ENCODE data around the gene C2orf68. TPM values are rescaled to one million over a fixed set of nuclear protein-coding genes. Genes with fewer than 3 reads are reported as not detected.
"Not testable (repeated sequence)": the region's sequence is repeated elsewhere in the genome, so short reads cannot be mapped to it uniquely, and the experiment has no call there.

Gene C2orf68
- total and polyA plus RNA-seq, 12 donors, result 14.2 to 47.0 (median 33.7) TPM

DNA sequence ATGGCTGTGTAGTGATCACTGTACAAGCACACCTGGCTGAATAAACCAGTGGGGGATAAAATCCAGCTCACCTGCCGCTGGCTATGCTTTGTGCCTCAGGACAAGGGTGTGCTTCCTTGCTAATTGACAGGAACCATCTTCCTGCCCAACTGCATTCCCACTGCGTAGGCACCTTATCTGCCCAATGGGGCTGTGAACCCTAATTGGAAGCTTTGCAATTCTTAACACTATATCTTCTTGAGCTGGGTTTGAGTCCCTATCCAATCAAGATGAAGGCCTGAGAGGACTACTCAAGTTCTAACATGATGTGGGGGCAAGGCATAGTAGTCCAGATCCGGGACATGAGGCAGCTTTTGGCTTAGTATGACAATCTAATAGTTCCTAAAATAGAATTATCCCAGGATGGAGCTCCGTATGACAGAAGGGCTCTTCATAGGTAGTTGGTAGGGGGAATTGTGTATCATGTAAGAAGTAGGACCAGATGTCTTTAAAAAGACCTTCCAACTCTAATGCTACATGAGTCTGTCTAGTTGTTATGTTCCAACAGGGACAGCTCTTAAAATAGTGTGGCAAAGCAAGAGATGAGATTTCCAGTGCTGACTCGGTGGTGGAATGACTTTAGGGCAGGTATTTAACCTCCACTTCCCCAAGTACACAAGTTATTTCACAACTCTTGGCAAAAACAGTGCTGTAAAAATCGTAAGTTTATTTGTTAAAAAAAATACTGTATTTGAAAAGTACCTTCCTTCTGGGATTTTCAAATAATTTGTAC is 7.1 kb downstream of the C2orf68 start:
- Histone ChIP-seq H3K9me3 (no peaks in the 10 kb centered on the region), H3K36me3 (peaks cover 0 to 50% (median 4%) of the 10 kb centered on the region in 9 donors), H3K4me3 (peak overlapping the region in 4 of 10 donors; percentile 3 to 77 (median 44)), H3K4me1 (peaks cover 6 to 79% (median 58%) of the 10 kb centered on the region in 9 donors), H3K27me3 (no peaks in the 10 kb centered on the region), H3K27ac (peak overlapping the region in 9 of 10 donors; percentile 3 to 94 (median 86))
- intact Hi-C loops (cut with DNase I), result loop anchor here in 4 of 10 donors (5.0 kb wide), 1 partner anchor 42 kb away; the partner anchor contains the start of gene GGCX (in 4 of the 4)
- DNase-seq (no peak), ATAC-seq (peak in 2 of 8 donors; percentile 2 to 10)
- TF ChIP-seq, protein P1, sequence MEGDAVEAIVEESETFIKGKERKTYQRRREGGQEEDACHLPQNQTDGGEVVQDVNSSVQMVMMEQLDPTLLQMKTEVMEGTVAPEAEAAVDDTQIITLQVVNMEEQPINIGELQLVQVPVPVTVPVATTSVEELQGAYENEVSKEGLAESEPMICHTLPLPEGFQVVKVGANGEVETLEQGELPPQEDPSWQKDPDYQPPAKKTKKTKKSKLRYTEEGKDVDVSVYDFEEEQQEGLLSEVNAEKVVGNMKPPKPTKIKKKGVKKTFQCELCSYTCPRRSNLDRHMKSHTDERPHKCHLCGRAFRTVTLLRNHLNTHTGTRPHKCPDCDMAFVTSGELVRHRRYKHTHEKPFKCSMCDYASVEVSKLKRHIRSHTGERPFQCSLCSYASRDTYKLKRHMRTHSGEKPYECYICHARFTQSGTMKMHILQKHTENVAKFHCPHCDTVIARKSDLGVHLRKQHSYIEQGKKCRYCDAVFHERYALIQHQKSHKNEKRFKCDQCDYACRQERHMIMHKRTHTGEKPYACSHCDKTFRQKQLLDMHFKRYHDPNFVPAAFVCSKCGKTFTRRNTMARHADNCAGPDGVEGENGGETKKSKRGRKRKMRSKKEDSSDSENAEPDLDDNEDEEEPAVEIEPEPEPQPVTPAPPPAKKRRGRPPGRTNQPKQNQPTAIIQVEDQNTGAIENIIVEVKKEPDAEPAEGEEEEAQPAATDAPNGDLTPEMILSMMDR (IDR thresholded peaks at IDR 0.05), result no peak
- WGBS, 2 donors, result 45 to 46% methylated on average over 6 of the region's 6 CpGs

DNA sequence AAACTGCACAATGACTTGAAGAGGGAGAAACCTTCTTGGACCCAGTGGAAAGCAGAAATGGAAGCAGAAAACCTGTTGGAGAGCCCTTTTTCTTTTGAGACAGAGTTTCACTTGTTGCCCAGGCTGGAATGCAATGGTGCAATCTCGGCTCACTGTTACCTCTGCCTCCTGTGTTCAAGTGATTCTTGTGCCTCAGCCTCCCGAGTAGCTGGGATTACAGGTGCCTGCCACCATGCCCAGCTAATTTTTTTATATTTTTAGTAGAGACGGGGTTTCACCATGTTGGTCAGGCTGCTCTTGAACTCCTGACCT is 7.8 kb downstream of the C2orf68 start:
- ATAC-seq, H3K9me3 ChIP-seq, DNase-seq, H3K27me3 ChIP-seq: not testable (repeated sequence)
- Histone ChIP-seq H3K4me1 (peaks cover 6 to 72% (median 56%) of the 10 kb centered on the region in 9 donors), H3K27ac (peak overlapping the region in 8 of 10 donors; percentile 3 to 94 (median 86)), H3K36me3 (peaks cover 0 to 51% (median 4%) of the 10 kb centered on the region in 9 donors), H3K4me3 (peak overlapping the region in 6 of 10 donors; percentile 12 to 92 (median 72))
- intact Hi-C loops (cut with DNase I), result loop anchor here in 4 of 10 donors (5.0 kb wide), 1 partner anchor 42 kb away; the partner anchor contains the start of gene GGCX (in 4 of the 4)
- WGBS, 2 donors, result 87 to 91% methylated on average over 3 of the region's 3 CpGs

DNA sequence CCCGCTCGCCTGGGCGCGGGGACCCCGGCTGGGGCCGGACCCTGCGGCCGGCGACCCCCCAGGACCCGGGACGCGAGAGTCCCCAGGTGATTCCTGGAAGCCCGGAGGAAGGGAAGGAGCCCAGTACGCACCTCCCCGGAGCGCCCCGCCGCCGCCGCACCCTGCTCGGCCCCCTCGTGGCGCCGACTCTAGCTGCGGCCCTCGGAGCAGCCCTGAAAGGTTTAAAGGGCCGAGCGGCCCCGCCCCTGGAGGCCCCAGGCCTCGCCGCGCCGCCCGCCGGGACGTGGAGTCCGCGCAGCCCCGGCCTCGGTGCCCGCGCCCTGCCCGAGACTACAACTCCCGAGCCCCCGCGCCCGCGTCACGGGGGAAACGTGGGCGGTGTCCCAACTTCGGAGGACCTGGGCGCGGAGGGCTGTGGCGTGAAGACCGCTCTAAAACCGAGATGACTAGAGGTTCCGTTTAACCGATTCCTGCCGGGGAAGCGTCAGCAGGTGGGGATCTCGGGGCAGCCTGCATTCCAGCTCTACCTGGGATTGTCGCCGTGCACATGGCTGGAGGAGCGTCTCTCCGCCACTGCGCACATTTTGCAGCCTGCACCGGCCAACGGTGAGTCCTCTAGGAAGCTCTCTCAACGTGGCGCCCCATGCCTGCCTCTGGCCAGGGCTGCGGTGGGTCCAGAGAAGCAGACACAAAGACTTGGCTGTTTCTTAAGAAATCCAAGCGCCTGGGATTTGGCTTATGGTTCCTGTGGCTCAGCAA is 9.2 kb downstream of the C2orf68 start, which contains the start of gene TMEM150A:
Gene TMEM150A, minus strand, starts transcription at position 223 of the 759 bp plus-strand sequence. CDS start 750 bp downstream, outside the sequence.
- TF ChIP-seq, protein P1 (IDR thresholded peaks at IDR 0.05), result peak; percentile 11 to 68 (median 44)
- Histone ChIP-seq H3K27me3 (no peaks in the 10 kb centered on the region), H3K27ac (peak within 1 kb of the TSS; percentile 71 to 94 (median 88)), H3K9me3 (no peaks in the 10 kb centered on the region), H3K36me3 (peaks cover 0 to 51% (median 5%) of the 10 kb centered on the region in 9 donors), H3K4me3 (peak within 1 kb of the TSS; percentile 64 to 92 (median 75)), H3K4me1 (peaks cover 6 to 61% (median 55%) of the 10 kb centered on the region in 9 donors)
- peak; percentile 94 to 95 for DNase-seq
- ATAC-seq, result peak; percentile 92 to 97 (median 94)
- intact Hi-C loops (cut with DNase I), result loop anchor here in 5 of 10 donors (2.0 to 5.0 kb wide), 2 partner anchors 40 to 42 kb away; partner anchors contain the start of gene GGCX (in 5 of the 5)
- WGBS, 2 donors, result 0 to 1% methylated on average over 64 to 73 of the region's 73 CpGs

DNA sequence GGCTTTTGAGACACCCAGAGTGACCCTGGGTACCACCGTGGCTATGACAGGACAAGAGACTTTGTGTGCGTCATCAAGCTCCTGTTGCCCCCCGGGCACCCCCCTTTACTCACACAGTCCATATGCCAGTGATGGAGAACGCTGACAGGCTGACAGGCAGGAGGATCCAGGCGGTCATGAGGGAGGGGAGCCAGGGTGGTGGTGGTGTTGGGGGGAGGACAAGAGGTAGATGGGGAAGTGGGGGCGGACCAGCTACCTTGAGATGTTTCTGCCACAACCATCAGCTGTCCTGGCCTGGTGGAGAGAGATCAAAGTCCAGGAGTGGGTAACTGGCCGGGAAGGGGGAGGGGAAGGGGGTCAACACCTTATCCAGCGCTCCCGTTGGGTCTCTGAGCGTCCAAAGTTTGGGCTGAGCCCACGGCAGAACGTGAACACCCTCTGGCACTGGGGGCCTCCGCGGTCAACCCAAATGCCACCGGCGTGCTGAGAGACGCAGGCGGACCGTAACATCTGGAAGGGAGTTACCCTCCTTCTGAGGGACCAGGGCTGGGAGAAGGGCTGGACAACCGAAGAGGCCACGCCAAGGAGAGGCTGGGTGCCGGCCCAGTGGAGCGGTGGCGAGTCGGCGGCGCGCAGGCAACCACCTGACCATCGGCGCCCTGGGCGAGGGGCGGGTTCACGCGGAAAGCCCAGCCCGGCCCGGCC is 9.9 kb downstream of the C2orf68 start:
- Histone ChIP-seq H3K36me3 (peaks cover 0 to 51% (median 11%) of the 10 kb centered on the region in 9 donors), H3K9me3 (no peaks in the 10 kb centered on the region), H3K27ac (peak overlapping the region; percentile 71 to 94 (median 88)), H3K27me3 (no peaks in the 10 kb centered on the region), H3K4me1 (peaks cover 6 to 61% (median 51%) of the 10 kb centered on the region in 9 donors), H3K4me3 (peak overlapping the region; percentile 64 to 92 (median 75))
- intact Hi-C loops (cut with DNase I), result loop anchor here in 5 of 10 donors (2.0 to 5.0 kb wide), 2 partner anchors 40 to 41 kb away; partner anchors contain the start of gene GGCX (in 5 of the 5)
- WGBS, 2 donors, result 5 to 6% methylated on average over 35 to 36 of the region's 36 CpGs
- TF ChIP-seq, protein P1 (IDR thresholded peaks at IDR 0.05), result no peak
- DNase-seq, result peak; percentile 72 to 79
- ATAC-seq, result peak; percentile 45 to 70 (median 63)
